GM23338 (cell line): ENCODE results near the gene CHCHD5. TPM values are rescaled to one million over a fixed set of nuclear protein-coding genes. Genes with fewer than 3 reads are reported as not detected.

Source experiments
- ATAC-seq: fragments of 200-7000 bp; cut with Tn5 transposase; 3 replicates; pipeline ENCODE4 v1.9.1; 2020
- DNase-seq: peaks from one replicate; pipeline ENCODE4 v3.0.0-alpha.2; 2015; ENCODE audit warnings: low spot score
- H2AFZ ChIP-seq: fragments of 200-600 bp; sonication (generic); 2 replicates; pipeline ENCODE4 v1.8.0; 2016; ENCODE audit warnings: antibody characterized with exemption, mild to moderate bottlenecking, moderate library complexity
- H3F3A ChIP-seq: fragments of 200-600 bp; sonication (generic); replicated peaks from 2 replicates; pipeline ENCODE4 v1.8.0; 2017; ENCODE audit warnings: antibody characterized with exemption, mixed run types, low read depth
- H3K27ac ChIP-seq: fragments of 200-600 bp; sonication (generic); 2 replicates; pipeline ENCODE4 v1.6.1; 2016; ENCODE audit warnings: low read depth
- H3K27me3 ChIP-seq: fragments of 200-600 bp; sonication (generic); 2 replicates; pipeline ENCODE4 v1.8.0; 2016; ENCODE audit warnings: mild to moderate bottlenecking, mixed run types, moderate library complexity; ENCODE audit not compliant: insufficient read depth
- H3K36me3 ChIP-seq: fragments of 200-600 bp; sonication (generic); 2 replicates; pipeline ENCODE4 v1.8.0; 2016; ENCODE audit warnings: mild to moderate bottlenecking; ENCODE audit not compliant: insufficient read depth
- H3K4me1 ChIP-seq: fragments of 200-600 bp; sonication (generic); 2 replicates; pipeline ENCODE4 v1.8.0; 2016; ENCODE audit warnings: mild to moderate bottlenecking, moderate library complexity; ENCODE audit not compliant: insufficient read depth
- H3K4me2 ChIP-seq: fragments of 200-600 bp; sonication (generic); 2 replicates; pipeline ENCODE4 v1.7.1; 2017; ENCODE audit warnings: mixed run types
- H3K4me3 ChIP-seq: fragments of 200-600 bp; sonication (generic); 2 replicates; pipeline ENCODE4 v1.6.1; 2016; ENCODE audit warnings: mixed run types
- H3K79me2 ChIP-seq: fragments of 200-600 bp; sonication (generic); replicated peaks from 2 replicates; pipeline ENCODE4 v1.8.0; 2017; ENCODE audit warnings: mild to moderate bottlenecking; ENCODE audit not compliant: insufficient read depth
- H3K9me2 ChIP-seq: fragments of 200-600 bp; sonication (generic); 2 replicates; pipeline ENCODE4 v1.8.0; 2017; ENCODE audit not compliant: insufficient read depth
- H4K20me1 ChIP-seq: fragments of 200-600 bp; sonication (generic); replicated peaks from 2 replicates; pipeline ENCODE4 v1.8.0; 2017; ENCODE audit warnings: mild to moderate bottlenecking; ENCODE audit not compliant: insufficient read depth
- H3K27ac Mint-ChIP-seq: 2 replicates; pipeline ENCODE4 v1.8.0; 2020; ENCODE audit warnings: inconsistent platforms, mild to moderate bottlenecking, moderate library complexity, mixed read lengths
- H3K27me3 Mint-ChIP-seq: 3 replicates; pipeline ENCODE4 v1.8.0; 2022; ENCODE audit warnings: low read depth, mild to moderate bottlenecking, moderate library complexity, mixed read lengths, inconsistent platforms; ENCODE audit not compliant: insufficient read depth, poor library complexity
- H3K36me3 Mint-ChIP-seq: 3 replicates; pipeline ENCODE4 v1.8.0; 2021; ENCODE audit warnings: low read depth, mild to moderate bottlenecking, inconsistent platforms, moderate library complexity, mixed read lengths
- H3K4me1 Mint-ChIP-seq: 3 replicates; pipeline ENCODE4 v1.8.0; 2020; ENCODE audit warnings: mild to moderate bottlenecking, inconsistent platforms, mixed read lengths
- H3K4me3 Mint-ChIP-seq: 3 replicates; pipeline ENCODE4 v1.8.0; 2021; ENCODE audit warnings: moderate library complexity, mild to moderate bottlenecking, inconsistent platforms, mixed read lengths
- H3K9me3 Mint-ChIP-seq: 3 replicates; pipeline ENCODE4 v1.8.0; 2020; ENCODE audit warnings: moderate library complexity, mild to moderate bottlenecking, inconsistent platforms, mixed read lengths
- CREB1 ChIP-seq: fragments of 250-450 bp; sonication (Bioruptor Pico); IDR thresholded peaks from 2 replicates; pipeline ENCODE4 v1.5.0; 2020; ENCODE audit warnings: low read depth, mild to moderate bottlenecking, moderate library complexity
- CTCF ChIP-seq, 2 experiments: fragments of 200-600 bp in 1 of 2; sonication (generic) in 1 of 2; conservative IDR thresholded peaks; 2 replicates each; pipeline versions ENCODE4 v1.5.1 to v1.6.1; 2016 to 2017; ENCODE audit warnings: antibody characterized with exemption in 2 of 2, low read depth in 2 of 2, mild to moderate bottlenecking in 2 of 2, moderate library complexity in 1 of 2
- ETS1 ChIP-seq: IDR thresholded peaks from 2 replicates; pipeline ENCODE4 v1.6.1; 2016; ENCODE audit warnings: antibody characterized with exemption
- EZH2 ChIP-seq: fragments of 200-600 bp; sonication (generic); IDR thresholded peaks from one replicate; pipeline ENCODE4 v1.8.0; 2017; ENCODE audit warnings: antibody characterized with exemption, mild to moderate bottlenecking, low read depth; ENCODE audit not compliant: unreplicated experiment
- EZH2phosphoT487 ChIP-seq: fragments of 200-600 bp; sonication (generic); IDR thresholded peaks from one replicate; pipeline ENCODE4 v1.8.1; 2018; ENCODE audit warnings: antibody characterized with exemption; ENCODE audit not compliant: unreplicated experiment
- JUNB ChIP-seq: IDR thresholded peaks from one replicate; pipeline ENCODE4 v1.6.1; 2016; ENCODE audit warnings: antibody characterized with exemption; ENCODE audit not compliant: unreplicated experiment
- NANOG ChIP-seq: IDR thresholded peaks from 2 replicates; pipeline ENCODE4 v1.6.1; 2016; ENCODE audit warnings: antibody characterized with exemption, borderline replicate concordance
- POLR2AphosphoS5 ChIP-seq: IDR thresholded peaks from 2 replicates; pipeline ENCODE4 v1.6.1; 2016; ENCODE audit warnings: antibody characterized with exemption, low read depth
- REST ChIP-seq: IDR thresholded peaks from one replicate; pipeline ENCODE4 v1.6.1; 2018; ENCODE audit warnings: antibody characterized with exemption; ENCODE audit not compliant: unreplicated experiment
- STAT1 ChIP-seq: IDR thresholded peaks from one replicate; pipeline ENCODE4 v1.6.1; 2016; ENCODE audit warnings: antibody characterized with exemption; ENCODE audit not compliant: unreplicated experiment
- ZNF114 ChIP-seq: fragments of 250-450 bp; sonication (Bioruptor Pico); IDR thresholded peaks from 2 replicates; pipeline ENCODE4 v1.5.0; 2020; ENCODE audit warnings: mild to moderate bottlenecking, moderate library complexity
- ZNF331 ChIP-seq: fragments of 250-450 bp; sonication (Bioruptor Pico); IDR thresholded peaks from 2 replicates; pipeline ENCODE4 v1.5.0; 2020; ENCODE audit warnings: low read depth, mild to moderate bottlenecking, moderate library complexity
- ZNF462 ChIP-seq: fragments of 250-450 bp; sonication (Bioruptor Pico); IDR thresholded peaks from 2 replicates; pipeline ENCODE4 v1.5.0; 2020; ENCODE audit warnings: mild to moderate bottlenecking, moderate library complexity
- polyA plus RNA-seq: library from polyadenylated mRNA; unstranded; fragments of >200 nt; fragmentation: Nextera tagmentation; extraction: Ambion mirVana; gene quantifications from 2 replicates; pipeline ENCODE4 v1.2.1, GENCODE V29; 2016
- total RNA-seq: library from RNA; depleted of rRNA; stranded (reverse); fragments of >200 nt; shearing (Covaris generic); gene quantifications from 2 replicates; pipeline ENCODE4 v1.2.3, GENCODE V29; 2014

Gene CHCHD5
- total and polyA plus RNA-seq, 2 experiments from 2014 or later, result 15.5 to 69.9 TPM

- TF ChIP-seq POLR2AphosphoS5 (no peak), ZNF331 (CRISPR knock-in tag) (no peak)
Measured at GRCh38 chr2:112634874-112635157, 50.4 kb downstream of the CHCHD5 start (continued).

- Mint-ChIP-seq H3K4me3 (no peak overlapping the region), H3K36me3 (no peaks in the 10 kb centered on the region), H3K27me3 (peaks cover 5% of the 10 kb centered on the region), H3K27ac (no peak overlapping the region), H3K9me3 (no peaks in the 10 kb centered on the region), H3K4me1 (peaks cover 7% of the 10 kb centered on the region)
- no peaks in the 10 kb centered on the region for H3K9me2 ChIP-seq
- no peak overlapping the region for H3K4me2 ChIP-seq
- peaks cover 2% of the 10 kb centered on the region; the same call in 1 of the 2 replicates for H3K4me1 ChIP-seq
- no peak for DNase-seq
- no peaks in the 10 kb centered on the region for H4K20me1 ChIP-seq
- no peak overlapping the region for H3K27ac ChIP-seq
- no peaks in the 10 kb centered on the region for H3K36me3 ChIP-seq
- TF ChIP-seq REST, result no peak
- no peak for TF ChIP-seq EZH2
- TF ChIP-seq ETS1, result no peak
- no peak for TF ChIP-seq POLR2AphosphoS5
- TF ChIP-seq ZNF114 (CRISPR knock-in tag), result no peak
- no peak for TF ChIP-seq CREB1 (CRISPR knock-in tag)
- no peak for TF ChIP-seq ZNF462 (CRISPR knock-in tag)
- no peak for TF ChIP-seq EZH2phosphoT487
- TF ChIP-seq NANOG, result no peak
- TF ChIP-seq STAT1, result no peak
- TF ChIP-seq ZNF331 (CRISPR knock-in tag), result no peak
- no peak for TF ChIP-seq JUNB
- no peak for TF ChIP-seq CTCF (conservative IDR thresholded peaks at IDR 0.05; ENCODE audit: low read depth in 2 of 2)
- no peak overlapping the region for H2AFZ ChIP-seq
- H3K79me2 ChIP-seq, result no peaks in the 10 kb centered on the region
- H3K4me3 ChIP-seq, result no peak overlapping the region
- H3F3A ChIP-seq, result no peaks in the 10 kb centered on the region
- ATAC-seq, result no peak
- H3K27me3 ChIP-seq, result no peaks in the 10 kb centered on the region
Measured at GRCh38 chr2:112636605-112637288, 52.3 kb downstream of the CHCHD5 start.
